ENCODE data around the gene GMFB.
"Not testable (repeated sequence)": the region's sequence is repeated elsewhere in the genome, so short reads cannot be mapped to it uniquely, and the experiment has no call there.

The GMFB gene

GRCh38 chr14:54490445-54491175 lies 1.8 kb upstream of the GMFB start:
- DNase-seq (ENCODE audit: low read depth) = no peak

DNA sequence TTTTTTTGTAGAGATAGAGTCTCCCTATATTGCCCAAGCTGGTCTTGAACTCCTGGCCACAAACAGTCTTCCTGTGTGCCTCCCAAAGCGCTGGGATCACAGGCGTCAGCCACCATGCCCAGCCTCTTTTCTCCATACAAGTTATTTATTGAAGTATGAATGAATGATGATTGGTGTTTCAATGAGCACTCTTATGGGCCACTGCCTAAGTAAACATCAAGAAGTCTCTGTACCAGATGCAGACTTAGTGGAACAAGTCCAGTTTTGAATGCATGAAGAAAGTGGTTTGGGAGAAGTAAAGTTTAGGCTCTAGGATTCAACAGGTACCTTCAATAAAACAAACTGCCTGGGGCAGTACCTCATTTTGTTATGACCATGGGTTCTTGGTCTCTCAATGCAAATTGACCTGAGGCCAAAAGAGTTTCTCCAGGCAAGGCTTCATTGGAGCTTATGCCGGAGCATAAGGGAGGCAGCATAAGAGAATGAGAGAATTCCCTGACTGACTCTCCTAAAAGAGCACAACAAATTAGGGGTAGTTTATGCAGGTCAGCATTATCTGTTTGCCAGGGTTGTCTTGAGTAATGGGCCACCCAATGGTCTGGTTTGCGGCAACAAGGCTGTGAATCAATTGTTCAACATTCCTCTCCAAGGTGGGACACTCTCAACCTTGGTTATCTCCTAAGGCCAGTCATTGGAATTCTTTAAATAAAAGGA lies 1.1 kb upstream of the GMFB start:
- no peak for DNase-seq (ENCODE audit: low read depth)

DNA sequence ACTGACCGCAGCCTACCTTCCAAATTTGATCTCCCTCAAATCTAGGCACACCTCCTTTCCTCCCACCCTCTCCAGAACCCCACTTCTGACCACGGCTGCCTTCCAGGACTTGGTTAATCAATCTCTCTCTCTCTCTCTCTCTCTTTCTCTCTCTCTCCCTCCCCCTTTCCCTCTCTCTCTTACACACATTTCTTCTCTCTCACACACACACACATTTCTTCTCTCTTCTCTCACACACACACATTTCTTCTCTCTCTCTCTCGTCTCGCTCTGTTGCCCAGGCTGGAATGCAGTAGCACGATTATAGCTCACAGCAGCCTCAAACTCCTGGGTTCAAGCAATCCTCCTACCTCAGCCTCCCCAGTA lies 521 bp upstream of the GMFB start:
- DNase-seq (ENCODE audit: low read depth) = no peak

DNA sequence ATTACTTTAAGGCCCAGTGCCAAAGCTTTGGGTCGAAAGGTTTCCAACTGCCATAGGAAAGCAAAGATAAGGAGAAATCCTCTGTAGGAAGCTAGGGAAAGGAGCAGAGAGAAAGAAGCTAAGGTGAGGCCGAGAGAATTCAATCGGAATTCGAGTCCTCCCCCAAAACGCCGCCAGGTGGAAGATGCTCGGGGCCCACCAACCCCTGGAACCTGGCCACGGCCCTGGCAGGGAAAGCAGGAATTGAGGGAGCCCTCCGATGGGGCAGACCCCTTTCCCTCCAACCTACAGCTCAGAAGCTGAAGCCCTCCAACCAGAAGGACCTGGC lies 498 bp downstream of the GMFB start:
- DNase-seq (ENCODE audit: low read depth) = no peak

DNA sequence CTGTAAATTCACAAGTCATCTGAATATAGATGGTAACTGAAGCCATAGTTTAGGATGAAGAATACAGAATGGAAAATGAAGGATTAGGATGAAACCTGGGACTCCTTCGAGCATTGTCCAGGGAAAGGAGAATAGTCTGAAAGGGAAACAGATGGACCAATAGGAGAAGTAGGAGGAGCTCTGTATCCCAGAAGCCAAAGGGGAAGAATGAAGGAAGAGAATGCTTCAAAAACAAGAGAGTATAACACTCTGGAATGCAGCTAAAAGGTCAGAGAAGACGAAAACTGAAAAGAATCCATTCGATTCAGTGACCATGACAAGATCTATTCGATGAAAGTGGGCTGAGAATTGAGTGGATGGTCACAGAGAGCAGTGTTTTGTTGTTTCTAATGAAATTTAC lies 1.0 kb downstream of the GMFB start:
- DNase-seq (ENCODE audit: low read depth) = no peak

DNA sequence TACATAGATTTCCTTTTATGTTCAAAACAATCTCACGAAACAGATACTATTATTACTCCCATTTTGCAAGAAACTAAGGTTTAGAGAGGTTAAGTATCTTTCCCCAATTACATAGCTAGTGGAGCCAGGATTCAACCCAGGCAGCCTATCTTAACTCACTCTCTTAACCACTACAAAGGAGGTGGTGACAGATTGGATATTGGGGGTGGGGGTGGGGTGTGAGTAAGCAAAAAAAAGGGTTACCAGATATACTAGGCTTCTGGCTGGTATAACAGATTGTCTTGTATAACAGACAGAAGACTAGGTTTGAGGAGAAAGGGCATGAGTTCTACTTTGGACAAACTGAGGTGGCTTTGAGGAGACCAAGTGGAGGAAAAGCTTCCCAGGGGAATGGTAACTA lies 2.1 kb downstream of the GMFB start:
- DNase-seq (ENCODE audit: low read depth) = no peak

DNA sequence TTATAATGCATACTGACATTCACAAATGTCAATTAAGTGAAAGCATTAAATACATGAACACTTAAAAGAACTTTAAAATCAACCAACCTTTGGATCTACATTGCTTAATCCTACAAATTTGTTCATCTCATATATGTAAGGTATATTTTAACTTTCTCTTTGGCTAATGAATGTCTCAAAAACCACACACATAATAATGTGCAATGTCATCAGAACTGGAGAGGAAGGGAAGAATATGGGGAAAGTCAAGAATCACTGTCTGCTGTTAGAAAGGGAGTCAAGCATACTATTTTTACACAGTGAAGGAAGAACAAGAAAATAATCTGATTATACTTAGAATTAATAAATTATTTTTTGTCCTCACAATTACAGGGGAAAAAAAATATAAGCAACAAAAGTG lies 4.9 kb downstream of the GMFB start:
- DNase-seq (ENCODE audit: low read depth) = no peak

DNA sequence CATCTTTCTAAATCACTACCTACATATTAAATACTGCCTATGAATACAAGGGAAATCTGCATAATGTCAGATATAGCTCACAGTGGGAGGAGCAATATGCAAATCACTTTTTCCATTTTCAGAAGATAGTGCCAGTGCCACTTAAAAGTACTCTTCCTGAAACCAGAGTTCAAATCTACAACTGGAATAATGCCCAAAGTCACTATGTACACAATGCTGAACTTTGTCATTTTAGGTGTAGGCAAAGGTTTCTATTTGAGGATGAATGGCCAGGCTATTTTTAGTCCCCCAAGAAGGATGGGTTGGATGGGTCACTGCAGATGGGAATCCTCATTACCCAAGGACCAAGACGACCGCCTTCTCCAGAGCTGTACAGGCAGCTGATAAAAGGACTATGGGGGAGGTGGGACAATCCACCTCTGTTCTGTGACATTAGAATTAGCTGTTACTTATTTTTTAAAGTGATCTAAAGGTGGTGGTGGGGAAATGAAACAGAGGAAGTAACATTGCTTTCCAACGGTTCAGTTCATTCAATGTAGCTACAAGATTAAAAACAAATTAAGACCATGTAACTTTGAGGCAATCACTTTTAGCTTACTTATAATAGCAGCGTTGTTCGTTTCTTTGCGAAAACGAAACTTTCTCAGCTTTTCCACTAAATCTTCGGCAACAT lies 5.6 kb downstream of the GMFB start:
- no peak for DNase-seq (ENCODE audit: low read depth)

GRCh38 chr14:54481695-54482094 lies 7.1 kb downstream of the GMFB start:
- no peak for DNase-seq (ENCODE audit: low read depth)

GRCh38 chr14:54480830-54481562 lies 7.8 kb downstream of the GMFB start:
- DNase-seq (ENCODE audit: low read depth) = no peak

DNA sequence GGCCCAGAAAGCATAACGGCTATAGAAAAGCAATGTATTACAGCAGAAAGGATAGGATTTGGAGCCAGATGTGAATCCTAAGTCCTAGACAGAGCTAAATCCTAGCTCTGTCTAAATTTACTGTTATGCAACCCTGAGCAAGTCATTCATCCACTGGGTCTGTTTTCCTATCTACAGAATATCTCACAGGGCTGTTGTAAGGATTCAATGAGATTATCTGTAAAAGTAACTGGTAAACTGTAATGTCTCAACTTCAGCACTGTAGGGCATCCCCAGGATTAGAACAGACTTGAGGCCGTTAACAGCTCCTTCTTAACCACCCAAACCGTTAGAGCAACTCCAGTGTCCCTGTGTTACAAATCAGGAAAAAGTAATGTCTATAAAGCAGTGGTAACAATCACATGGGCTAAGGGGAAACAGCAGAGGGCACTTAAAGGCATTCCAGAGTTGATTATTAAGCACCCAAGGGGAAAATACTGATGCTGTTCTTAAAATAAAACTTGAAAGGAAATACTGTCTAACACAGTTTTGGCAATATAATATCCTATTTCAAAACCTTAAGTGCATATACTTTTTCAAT lies 10.1 kb downstream of the GMFB start:
- no peak for DNase-seq (ENCODE audit: low read depth)

- no peak for DNase-seq (ENCODE audit: low read depth)
Observed at GRCh38 chr14:54475911-54476310, 12.9 kb downstream of the GMFB start.

DNA sequence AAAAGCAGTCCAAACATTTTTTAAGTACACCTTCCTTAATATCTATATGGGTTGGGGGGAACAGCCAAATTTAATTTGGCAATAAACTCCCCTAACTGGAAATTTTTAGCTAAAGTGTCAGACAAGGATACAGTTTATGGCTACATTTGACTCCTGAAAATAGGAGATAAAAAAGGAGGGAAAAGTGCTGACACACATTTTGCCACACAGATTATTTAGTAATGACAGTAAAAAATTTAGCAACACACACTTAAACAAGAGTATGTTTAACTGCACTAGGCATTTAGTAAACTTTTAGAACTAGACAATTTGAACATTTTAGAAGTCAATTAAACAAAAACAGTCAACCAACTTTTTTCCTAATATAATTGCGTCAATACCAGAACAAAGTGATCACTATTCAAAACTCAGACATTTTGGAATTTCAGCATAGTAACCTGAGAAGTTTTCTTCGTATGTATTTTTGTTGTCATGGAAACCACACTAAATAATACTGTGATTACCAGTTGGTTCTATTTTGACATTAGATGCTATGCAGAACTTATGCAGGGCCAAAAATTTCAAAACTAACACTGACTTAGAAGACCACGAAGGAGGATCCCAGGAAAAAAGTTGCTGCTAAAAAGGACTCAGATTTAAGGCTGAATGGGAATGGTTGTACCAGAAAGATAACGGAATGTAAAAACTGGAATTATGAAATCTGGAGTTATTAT lies 13.4 kb downstream of the GMFB start:
- no peak for DNase-seq (ENCODE audit: low read depth)

GRCh38 chr14:54474232-54474793 lies 14.5 kb downstream of the GMFB start:
- DNase-seq (ENCODE audit: low read depth) = no peak

GRCh38 chr14:54472315-54472714 lies 16.5 kb downstream of the GMFB start:
- no peak for DNase-seq (ENCODE audit: low read depth)

DNA sequence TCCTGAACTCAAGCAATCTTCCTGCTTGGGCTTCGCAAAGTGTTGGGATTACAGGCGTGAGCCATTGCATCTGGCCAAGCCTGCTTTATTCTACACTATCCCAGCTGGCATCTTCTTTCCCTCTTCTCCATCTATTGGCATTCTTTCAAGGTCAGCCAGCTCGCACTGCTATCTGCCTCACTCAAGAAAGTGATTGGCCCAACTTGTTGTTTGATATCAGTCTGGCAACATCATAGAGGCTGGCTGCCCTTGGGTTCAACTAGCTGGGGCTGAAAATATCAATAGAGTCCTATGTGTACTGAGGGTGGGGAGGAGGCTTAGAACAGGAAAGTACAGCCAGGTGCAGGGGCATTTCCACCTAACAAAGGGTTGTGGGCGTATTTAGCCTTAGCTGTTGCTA lies 17.1 kb downstream of the GMFB start:
- no peak for DNase-seq (ENCODE audit: low read depth)

DNA sequence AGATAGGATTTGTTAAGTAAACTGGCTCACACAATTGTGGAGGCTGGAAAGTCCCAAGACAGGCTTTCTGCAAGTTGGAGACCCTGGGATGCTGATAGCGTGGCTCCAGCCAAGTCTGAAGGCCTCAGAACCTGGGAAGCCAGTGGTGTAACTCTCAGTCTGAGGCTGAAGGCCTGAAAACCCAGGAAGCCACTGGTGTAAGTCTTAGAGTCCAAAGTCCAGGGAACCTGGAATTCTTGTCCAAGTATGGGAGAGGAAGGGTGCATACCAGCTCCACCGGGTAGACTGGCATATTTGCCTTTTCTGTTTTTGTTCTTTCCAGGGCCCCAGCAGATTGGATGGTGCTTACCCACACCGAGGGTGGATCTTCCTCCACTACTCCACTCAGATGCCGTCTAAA lies 18.1 kb downstream of the GMFB start:
- no peak for DNase-seq (ENCODE audit: low read depth)

- no peak for DNase-seq (ENCODE audit: low read depth)
Observed at GRCh38 chr14:54467280-54467679, 21.5 kb downstream of the GMFB start.

- DNase-seq (ENCODE audit: low read depth) = no peak
Observed at GRCh38 chr14:54465654-54466053, 23.1 kb downstream of the GMFB start.

DNA sequence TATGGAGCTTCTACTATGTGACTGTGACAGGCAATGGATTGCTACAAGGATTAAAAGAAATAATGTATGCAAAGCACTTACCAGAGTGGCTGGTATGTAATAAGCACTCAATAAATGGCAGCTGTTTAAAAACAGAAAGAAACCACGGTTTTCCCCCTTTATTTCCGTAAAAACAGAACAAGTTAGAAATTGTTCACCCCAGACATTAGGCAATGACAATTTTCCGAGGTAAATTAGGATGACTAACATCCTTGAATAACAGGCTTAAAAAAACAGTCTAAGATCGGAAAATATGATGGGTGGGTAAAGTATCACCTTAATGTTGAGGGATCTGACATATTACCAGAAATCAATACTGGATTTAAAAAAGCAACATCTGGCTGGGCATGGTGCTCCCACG lies 26.7 kb downstream of the GMFB start:
- no peak for DNase-seq (ENCODE audit: low read depth)

DNA sequence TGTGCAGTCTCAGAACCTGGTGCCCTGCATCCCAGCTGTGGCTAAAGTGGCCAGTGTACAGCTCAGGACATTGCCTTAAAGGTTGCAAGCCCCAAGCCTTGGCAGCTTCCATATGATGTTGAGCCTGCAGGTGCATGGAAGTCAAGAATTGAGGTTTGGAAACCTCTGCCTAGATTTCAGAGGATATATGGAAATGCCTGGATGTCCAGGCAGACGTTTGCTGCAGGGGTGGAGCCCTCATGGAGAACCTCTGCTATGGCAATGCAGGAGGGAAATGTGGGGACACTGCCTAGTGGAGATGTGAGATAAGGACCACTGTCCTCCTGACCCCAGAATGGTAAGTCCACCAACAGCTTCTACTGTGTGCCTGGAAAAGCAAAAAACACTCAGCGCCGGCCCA lies 29.7 kb downstream of the GMFB start:
- no peak for DNase-seq (ENCODE audit: low read depth)

- DNase-seq (ENCODE audit: low read depth) = not testable (repeated sequence)
Observed at GRCh38 chr14:54458536-54458935, 30.2 kb downstream of the GMFB start.

Measured in fibroblast of the conjunctiva (primary cell).